ENCODE measurements around the gene SPRTN.

GRCh38 chr1:231369282-231369681 lies 31.2 kb downstream of the SPRTN start:
- TF ChIP-seq, protein P1, sequence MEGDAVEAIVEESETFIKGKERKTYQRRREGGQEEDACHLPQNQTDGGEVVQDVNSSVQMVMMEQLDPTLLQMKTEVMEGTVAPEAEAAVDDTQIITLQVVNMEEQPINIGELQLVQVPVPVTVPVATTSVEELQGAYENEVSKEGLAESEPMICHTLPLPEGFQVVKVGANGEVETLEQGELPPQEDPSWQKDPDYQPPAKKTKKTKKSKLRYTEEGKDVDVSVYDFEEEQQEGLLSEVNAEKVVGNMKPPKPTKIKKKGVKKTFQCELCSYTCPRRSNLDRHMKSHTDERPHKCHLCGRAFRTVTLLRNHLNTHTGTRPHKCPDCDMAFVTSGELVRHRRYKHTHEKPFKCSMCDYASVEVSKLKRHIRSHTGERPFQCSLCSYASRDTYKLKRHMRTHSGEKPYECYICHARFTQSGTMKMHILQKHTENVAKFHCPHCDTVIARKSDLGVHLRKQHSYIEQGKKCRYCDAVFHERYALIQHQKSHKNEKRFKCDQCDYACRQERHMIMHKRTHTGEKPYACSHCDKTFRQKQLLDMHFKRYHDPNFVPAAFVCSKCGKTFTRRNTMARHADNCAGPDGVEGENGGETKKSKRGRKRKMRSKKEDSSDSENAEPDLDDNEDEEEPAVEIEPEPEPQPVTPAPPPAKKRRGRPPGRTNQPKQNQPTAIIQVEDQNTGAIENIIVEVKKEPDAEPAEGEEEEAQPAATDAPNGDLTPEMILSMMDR (IDR thresholded peaks at IDR 0.05) = no peak
- no peak for TF ChIP-seq POLR2A (IDR thresholded peaks at IDR 0.05)
